Epithelial cell of proximal tubule (primary cell): ENCODE results near the gene CSTF1. TPM values are rescaled to one million over a fixed set of nuclear protein-coding genes. Genes with fewer than 3 reads are reported as not detected.
"Not testable (repeated sequence)": the region's sequence is repeated elsewhere in the genome, so short reads cannot be mapped to it uniquely, and the experiment has no call there.

Experiments used
- DNase-seq: peaks from one replicate; pipeline ENCODE4 v3.0.0-alpha.2; 2011; ENCODE audit warnings: low read depth
- H3K4me3 ChIP-seq: 2 replicates; pipeline ENCODE4 v1.5.1; 2011; ENCODE audit warnings: low read depth, mild to moderate bottlenecking, low read length
- CTCF ChIP-seq: conservative IDR thresholded peaks from 2 replicates; pipeline ENCODE4 v1.5.1; 2012; ENCODE audit warnings: low read depth, mild to moderate bottlenecking, low read length
- total RNA-seq: library from RNA; depleted of rRNA; stranded (reverse); fragments of >200 nt; gene quantifications from 2 replicates; pipeline ENCODE4 v1.2.3, GENCODE V29; 2015

The CSTF1 gene
- total RNA-seq, 1 donor from 2014 or later = 21.6 TPM

DNA sequence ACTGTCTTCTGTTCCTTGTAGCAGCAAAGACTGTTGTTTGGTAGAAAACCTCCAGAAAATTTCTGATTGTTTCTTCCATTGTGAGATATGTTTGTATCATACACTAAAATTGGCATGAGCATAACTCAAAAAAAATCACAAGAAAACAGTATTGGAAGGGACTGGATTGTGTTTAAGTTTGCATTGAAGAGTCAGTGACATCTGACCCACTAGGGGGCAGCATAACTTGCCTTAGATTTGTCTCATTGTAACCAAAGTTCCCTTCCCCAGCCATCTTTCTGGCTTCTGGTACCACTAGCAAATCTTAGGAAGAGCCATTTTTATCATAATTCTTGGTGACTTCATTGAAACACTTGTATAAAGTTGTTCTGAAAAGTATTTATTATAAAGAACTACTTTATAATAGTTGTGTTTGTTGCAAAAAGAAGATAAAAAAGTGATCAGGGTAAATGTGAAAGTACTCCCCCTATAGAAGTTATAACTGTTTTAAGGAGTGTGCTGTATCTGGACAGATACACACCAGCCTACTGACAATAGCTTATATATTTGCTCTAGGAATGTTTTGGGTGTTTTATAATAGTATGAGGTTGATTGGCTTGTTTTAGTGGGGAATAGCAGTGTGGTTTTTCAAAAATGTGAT is 7.7 kb downstream of the CSTF1 start:
- no peak overlapping the region for H3K4me3 ChIP-seq
- DNase-seq = no peak
- peak; percentile 93 for TF ChIP-seq CTCF

- no peak for TF ChIP-seq CTCF
- no peak overlapping the region for H3K4me3 ChIP-seq
- no peak for DNase-seq
Observed at GRCh38 chr20:56403465-56403864, 11.0 kb downstream of the CSTF1 start.

- not testable (repeated sequence) for DNase-seq, H3K4me3 ChIP-seq
Observed at GRCh38 chr20:56405356-56405755, 12.9 kb downstream of the CSTF1 start.

DNA sequence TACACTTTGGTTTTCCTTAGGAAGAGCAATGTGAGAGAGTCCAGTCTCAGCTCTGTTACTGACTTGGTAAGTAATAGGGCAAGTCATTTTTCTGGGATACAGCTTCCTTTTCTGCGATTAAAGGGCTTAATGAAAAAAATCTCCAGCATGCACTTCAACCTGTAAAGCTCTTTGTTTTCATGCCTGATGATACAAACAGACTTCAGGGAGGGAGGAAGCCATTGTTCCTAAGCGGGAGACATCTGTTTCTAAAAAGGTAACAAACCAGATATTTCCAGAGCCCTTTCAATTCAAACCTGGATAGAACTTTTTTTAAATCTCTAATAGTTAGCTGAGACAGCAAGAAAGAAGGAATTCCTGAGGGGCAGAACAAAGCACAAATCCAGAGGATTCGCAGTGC is 14.5 kb downstream of the CSTF1 start:
- TF ChIP-seq CTCF = no peak

DNA sequence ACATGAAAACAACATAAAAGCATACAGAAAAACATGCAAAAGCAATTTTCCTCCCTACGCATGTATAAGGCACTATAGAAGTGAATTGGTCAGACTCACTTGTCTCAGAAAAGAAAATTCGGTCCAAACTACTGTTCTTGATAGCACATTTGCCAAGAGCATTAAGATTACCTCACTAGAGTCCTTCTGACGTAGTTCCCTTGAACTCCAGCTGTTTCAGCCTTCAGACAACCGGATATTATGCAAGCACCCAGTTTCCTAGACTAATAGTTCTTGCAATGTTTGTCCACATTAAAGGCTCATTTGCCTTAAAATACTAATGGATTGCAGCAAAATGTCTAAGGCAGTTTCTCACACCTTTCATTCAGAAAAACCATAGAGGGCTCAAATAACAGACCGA is 17.1 kb downstream of the CSTF1 start:
- TF ChIP-seq CTCF = no peak
- H3K4me3 ChIP-seq = no peak overlapping the region
- no peak for DNase-seq

More for the DNA sequence above, 14.5 kb downstream of the CSTF1 start:
- H3K4me3 ChIP-seq = no peak overlapping the region
- no peak for DNase-seq

DNA sequence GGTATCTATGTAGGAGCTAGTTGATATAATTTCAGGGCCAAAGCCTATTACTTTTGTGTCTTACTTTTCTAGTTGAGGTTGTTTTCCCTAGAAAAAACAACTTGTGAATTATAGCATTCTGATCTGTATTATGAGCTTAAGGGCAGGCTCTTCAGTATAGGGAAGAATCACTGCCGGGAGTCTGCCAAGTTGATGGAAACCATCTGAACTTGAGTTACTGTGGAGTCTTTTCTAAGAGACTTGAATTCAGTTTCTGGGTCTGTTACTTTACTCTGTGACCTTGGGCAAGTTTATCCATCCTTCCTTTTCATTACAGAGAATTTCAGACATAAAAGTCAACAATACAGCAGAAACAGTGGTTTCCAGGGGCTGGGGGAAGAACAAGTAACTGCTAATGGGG is 17.5 kb downstream of the CSTF1 start:
- TF ChIP-seq CTCF = no peak
- no peak overlapping the region for H3K4me3 ChIP-seq

GRCh38 chr20:56411287-56411686 is 18.8 kb downstream of the CSTF1 start:
- not testable (repeated sequence) for H3K4me3 ChIP-seq

More for the DNA sequence above, 17.5 kb downstream of the CSTF1 start:
- no peak for DNase-seq

GRCh38 chr20:56411759-56412472 is 19.5 kb downstream of the CSTF1 start, which contains the start of gene CASS4:
Gene CASS4, plus strand, starts transcription at chr20:56412260. Its CDS starts 199 bp downstream, at chr20:56412459.
- H3K4me3 ChIP-seq = peak within 1 kb of the TSS; percentile 41
- no peak for TF ChIP-seq CTCF
- DNase-seq = no peak

More at GRCh38 chr20:56411287-56411686, 18.8 kb downstream of the CSTF1 start:
- DNase-seq = not testable (repeated sequence)
